Measurements from ENCODE around the gene SLC7A7.

- TF ChIP-seq CTCF (conservative IDR thresholded peaks at IDR 0.05 in 1 of 2, IDR thresholded peaks at IDR 0.05 in 1 of 2; ENCODE audit: low read depth in 1 of 2, low read length in 2 of 2), result no peak
- TF ChIP-seq EZH2 (IDR thresholded peaks at IDR 0.05; ENCODE audit: low read length, missing control alignments), result no peak
Observed at GRCh38 chr14:22761734-22762133, 53.5 kb downstream of the SLC7A7 start.

Measured in fibroblast of lung (primary cell).